Uterus (tissue), 2 donors: Measurements from ENCODE around the gene WDTC1.

Experiments used
- POLR2A ChIP-seq, 2 donors: fragments of 450-650 bp; IDR thresholded peaks; one replicate each; pipeline ENCODE4 v1.6.1; 2016; ENCODE audit warnings: antibody characterized with exemption in 2 of 2, mild to moderate bottlenecking in 1 of 2, moderate library complexity in 1 of 2
- TF ChIP-seq, protein P1 (sequence below), 4 experiments: fragments of 200-600 bp in 2 of 4; fragments of 450-650 bp in 2 of 4; sonication (generic) in 2 of 4; IDR thresholded peaks; one replicate each; pipeline ENCODE4 v1.5.1; 2016 to 2019; ENCODE audit warnings: antibody characterized with exemption in 4 of 4, mild to moderate bottlenecking in 2 of 4, moderate library complexity in 1 of 4

GRCh38 chr1:27292106-27292505 lies 57.7 kb downstream of the WDTC1 start:
- no peak for TF ChIP-seq POLR2A (IDR thresholded peaks at IDR 0.05)
- TF ChIP-seq, protein P1, sequence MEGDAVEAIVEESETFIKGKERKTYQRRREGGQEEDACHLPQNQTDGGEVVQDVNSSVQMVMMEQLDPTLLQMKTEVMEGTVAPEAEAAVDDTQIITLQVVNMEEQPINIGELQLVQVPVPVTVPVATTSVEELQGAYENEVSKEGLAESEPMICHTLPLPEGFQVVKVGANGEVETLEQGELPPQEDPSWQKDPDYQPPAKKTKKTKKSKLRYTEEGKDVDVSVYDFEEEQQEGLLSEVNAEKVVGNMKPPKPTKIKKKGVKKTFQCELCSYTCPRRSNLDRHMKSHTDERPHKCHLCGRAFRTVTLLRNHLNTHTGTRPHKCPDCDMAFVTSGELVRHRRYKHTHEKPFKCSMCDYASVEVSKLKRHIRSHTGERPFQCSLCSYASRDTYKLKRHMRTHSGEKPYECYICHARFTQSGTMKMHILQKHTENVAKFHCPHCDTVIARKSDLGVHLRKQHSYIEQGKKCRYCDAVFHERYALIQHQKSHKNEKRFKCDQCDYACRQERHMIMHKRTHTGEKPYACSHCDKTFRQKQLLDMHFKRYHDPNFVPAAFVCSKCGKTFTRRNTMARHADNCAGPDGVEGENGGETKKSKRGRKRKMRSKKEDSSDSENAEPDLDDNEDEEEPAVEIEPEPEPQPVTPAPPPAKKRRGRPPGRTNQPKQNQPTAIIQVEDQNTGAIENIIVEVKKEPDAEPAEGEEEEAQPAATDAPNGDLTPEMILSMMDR (IDR thresholded peaks at IDR 0.05), result no peak
